ENCODE data around the gene HOMER2.

HOMER2 gene

DNA sequence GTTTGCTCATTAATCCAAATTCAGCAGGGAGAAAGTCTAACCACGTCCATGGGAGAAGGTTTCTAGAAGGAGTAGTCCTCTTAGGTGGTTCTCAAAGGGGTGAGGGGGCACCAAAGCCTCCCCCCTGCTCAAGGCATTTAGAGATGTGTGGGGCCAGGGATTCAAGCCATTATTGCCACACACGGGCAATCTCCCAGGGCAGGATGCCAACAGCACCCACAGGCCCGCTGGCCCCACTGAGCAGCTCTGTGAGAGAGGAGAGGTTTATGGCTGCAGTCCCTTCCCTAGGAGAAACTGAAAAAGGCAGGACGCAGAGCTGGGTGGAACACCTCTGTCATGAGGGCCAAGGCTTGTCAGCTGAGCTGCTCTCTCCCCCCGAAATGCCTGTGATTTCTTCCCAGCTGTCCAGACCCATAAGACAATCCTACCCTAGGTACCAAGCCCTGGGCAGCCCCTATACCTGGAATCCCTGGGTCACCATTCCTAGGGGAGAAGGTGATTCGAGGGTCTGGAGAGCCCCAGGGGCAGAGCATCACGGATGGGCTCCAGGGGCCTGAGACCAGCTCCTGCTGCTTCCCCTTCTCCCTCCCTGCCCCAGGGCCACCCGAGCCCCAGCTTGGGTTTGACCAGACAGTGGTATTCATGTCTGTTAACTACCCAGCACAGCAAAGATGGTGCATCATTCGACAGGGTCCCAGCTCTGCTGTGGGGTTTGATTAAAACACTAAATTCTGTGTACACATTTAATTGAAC, 104.1 kb downstream of the HOMER2 start:
- H3K4me1 ChIP-seq: peaks cover 0 to 13% (median 0%) of the 10 kb centered on the region in 4 donors
- no peak overlapping the region for H3K4me3 ChIP-seq
- H3K27me3 ChIP-seq: no peaks in the 10 kb centered on the region
- TF ChIP-seq, protein P1, sequence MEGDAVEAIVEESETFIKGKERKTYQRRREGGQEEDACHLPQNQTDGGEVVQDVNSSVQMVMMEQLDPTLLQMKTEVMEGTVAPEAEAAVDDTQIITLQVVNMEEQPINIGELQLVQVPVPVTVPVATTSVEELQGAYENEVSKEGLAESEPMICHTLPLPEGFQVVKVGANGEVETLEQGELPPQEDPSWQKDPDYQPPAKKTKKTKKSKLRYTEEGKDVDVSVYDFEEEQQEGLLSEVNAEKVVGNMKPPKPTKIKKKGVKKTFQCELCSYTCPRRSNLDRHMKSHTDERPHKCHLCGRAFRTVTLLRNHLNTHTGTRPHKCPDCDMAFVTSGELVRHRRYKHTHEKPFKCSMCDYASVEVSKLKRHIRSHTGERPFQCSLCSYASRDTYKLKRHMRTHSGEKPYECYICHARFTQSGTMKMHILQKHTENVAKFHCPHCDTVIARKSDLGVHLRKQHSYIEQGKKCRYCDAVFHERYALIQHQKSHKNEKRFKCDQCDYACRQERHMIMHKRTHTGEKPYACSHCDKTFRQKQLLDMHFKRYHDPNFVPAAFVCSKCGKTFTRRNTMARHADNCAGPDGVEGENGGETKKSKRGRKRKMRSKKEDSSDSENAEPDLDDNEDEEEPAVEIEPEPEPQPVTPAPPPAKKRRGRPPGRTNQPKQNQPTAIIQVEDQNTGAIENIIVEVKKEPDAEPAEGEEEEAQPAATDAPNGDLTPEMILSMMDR (IDR thresholded peaks at IDR 0.05): no peak
- peaks cover 0 to 4% (median 0%) of the 10 kb centered on the region in 3 donors for H3K9me3 ChIP-seq
- intact Hi-C loops (cut with DNase I; ENCODE audit: low total_unique reads): no loop called here
- peaks cover 0 to 21% (median 0%) of the 10 kb centered on the region in 3 donors for H3K36me3 ChIP-seq
- H3K27ac ChIP-seq: no peak overlapping the region
- no peak for DNase-seq

DNA sequence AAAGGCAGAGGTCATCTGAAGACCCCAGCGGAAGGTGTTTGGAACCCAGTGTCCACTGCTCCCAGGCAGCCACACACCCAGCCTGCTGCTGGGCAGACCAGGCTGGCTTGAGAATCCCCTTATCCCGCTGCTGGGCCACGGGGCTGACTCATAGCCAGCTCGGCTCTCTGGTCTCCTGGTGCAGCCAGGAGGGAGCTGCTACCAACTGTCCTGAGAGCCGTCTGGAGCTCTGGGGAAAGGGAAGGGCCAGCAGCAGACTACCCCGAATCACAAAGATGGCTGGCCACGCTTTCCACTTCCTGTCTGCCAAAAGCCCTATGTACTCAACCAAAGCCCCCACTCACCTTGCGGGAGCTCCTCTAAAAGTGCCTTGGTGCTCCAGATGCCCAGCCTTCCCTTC, 104.8 kb downstream of the HOMER2 start:
- Histone ChIP-seq H3K4me3 (no peak overlapping the region), H3K27me3 (no peaks in the 10 kb centered on the region), H3K36me3 (peaks cover 0 to 19% (median 0%) of the 10 kb centered on the region in 3 donors), H3K9me3 (peaks cover 0 to 4% (median 0%) of the 10 kb centered on the region in 3 donors), H3K4me1 (peaks cover 0 to 13% (median 0%) of the 10 kb centered on the region in 4 donors), H3K27ac (no peak overlapping the region)
- no peak for DNase-seq
- intact Hi-C loops (cut with DNase I; ENCODE audit: low total_unique reads): no loop called here
- TF ChIP-seq, protein P1 (IDR thresholded peaks at IDR 0.05): no peak

DNA sequence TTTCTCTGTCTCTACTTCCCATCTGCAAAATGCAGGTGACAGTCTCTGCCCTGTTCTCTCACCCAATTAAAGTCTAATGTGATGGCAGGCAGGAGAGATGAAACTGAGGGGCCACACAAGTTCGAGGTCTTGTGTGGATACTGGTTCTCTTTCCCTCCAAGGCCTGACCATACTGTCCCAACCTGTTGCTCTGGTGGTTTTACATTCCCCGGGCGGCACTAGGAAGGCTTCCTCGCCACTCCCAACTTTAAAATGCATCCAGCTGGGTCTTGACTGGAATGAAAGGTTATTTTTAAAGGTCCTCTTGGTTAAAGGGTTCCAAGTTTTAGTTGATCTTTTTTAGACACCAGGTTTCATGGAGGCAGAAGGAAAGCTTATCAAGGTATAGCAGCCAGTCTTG, 105.9 kb downstream of the HOMER2 start:
- DNase-seq: no peak

DNA sequence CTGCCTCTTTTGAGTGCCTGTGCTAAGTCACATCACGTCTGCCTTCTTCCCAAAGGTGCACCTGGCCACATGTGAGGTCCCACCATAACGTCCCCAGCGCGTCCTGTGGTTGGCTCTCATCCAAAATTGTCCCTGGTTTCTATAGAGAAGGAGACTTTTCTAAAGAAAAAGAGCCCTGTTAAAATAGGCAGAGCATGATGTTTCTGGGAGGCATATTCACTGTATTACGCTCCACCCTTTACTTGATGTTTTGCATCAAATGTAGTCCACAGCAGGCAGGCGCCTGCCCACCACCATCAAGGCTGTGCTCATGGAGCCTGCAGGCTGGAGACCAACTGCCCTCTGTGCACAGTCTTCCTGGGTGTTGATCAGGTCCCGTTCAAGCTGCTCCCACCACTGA, 106.8 kb downstream of the HOMER2 start:
- Histone ChIP-seq H3K36me3 (peaks cover 0 to 8% (median 0%) of the 10 kb centered on the region in 3 donors), H3K27me3 (no peaks in the 10 kb centered on the region), H3K27ac (no peak overlapping the region), H3K4me3 (no peak overlapping the region), H3K4me1 (peaks cover 0 to 13% (median 0%) of the 10 kb centered on the region in 4 donors), H3K9me3 (peaks cover 0 to 4% (median 0%) of the 10 kb centered on the region in 3 donors)
- TF ChIP-seq, protein P1 (IDR thresholded peaks at IDR 0.05): no peak
- no peak for DNase-seq
- intact Hi-C loops (cut with DNase I; ENCODE audit: low total_unique reads): no loop called here

More for the DNA sequence above, 105.9 kb downstream of the HOMER2 start:
- Histone ChIP-seq H3K36me3 (peaks cover 0 to 11% (median 0%) of the 10 kb centered on the region in 3 donors), H3K4me3 (no peak overlapping the region), H3K27me3 (no peaks in the 10 kb centered on the region), H3K9me3 (peaks cover 0 to 4% (median 0%) of the 10 kb centered on the region in 3 donors), H3K4me1 (peaks cover 0 to 13% (median 0%) of the 10 kb centered on the region in 4 donors), H3K27ac (no peak overlapping the region)
- intact Hi-C loops (cut with DNase I; ENCODE audit: low total_unique reads): no loop called here
- TF ChIP-seq, protein P1 (IDR thresholded peaks at IDR 0.05): no peak

DNA sequence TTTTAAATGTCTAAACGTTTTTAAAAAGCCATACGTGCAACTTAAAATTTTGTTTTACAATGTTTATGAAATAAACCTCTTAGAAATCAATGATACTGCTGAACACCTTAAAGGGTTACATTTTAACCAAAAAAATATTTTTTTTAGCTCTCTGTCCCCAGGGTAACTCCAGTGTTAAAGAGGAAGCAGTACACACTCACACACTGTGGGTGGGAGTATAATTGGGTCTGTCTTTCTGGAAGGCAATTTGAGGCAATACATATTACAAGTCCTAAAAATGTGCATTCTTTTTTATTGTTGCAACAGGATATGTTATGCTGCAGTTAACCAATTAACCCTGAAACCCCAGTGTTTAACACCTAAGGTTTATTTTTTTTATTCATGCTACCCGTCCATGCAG, 109.0 kb downstream of the HOMER2 start:
- H3K36me3 ChIP-seq: peaks cover 0 to 5% (median 0%) of the 10 kb centered on the region in 3 donors
- intact Hi-C loops (cut with DNase I; ENCODE audit: low total_unique reads): no loop called here
- H3K4me1 ChIP-seq: peaks cover 0 to 2% (median 0%) of the 10 kb centered on the region in 4 donors
- H3K27me3 ChIP-seq: no peaks in the 10 kb centered on the region
- DNase-seq: no peak
- peaks cover 0 to 4% (median 0%) of the 10 kb centered on the region in 3 donors for H3K9me3 ChIP-seq
- no peak overlapping the region for H3K4me3 ChIP-seq
- H3K27ac ChIP-seq: no peak overlapping the region
- TF ChIP-seq, protein P1 (IDR thresholded peaks at IDR 0.05): no peak
